ENCODE data around the gene REXO1. TPM values are rescaled to one million over a fixed set of nuclear protein-coding genes. Genes with fewer than 3 reads are reported as not detected.

The REXO1 gene
- total RNA-seq, 3 donors from 2014 or later = 91.5 to 95.0 (median 94.4) TPM

DNA sequence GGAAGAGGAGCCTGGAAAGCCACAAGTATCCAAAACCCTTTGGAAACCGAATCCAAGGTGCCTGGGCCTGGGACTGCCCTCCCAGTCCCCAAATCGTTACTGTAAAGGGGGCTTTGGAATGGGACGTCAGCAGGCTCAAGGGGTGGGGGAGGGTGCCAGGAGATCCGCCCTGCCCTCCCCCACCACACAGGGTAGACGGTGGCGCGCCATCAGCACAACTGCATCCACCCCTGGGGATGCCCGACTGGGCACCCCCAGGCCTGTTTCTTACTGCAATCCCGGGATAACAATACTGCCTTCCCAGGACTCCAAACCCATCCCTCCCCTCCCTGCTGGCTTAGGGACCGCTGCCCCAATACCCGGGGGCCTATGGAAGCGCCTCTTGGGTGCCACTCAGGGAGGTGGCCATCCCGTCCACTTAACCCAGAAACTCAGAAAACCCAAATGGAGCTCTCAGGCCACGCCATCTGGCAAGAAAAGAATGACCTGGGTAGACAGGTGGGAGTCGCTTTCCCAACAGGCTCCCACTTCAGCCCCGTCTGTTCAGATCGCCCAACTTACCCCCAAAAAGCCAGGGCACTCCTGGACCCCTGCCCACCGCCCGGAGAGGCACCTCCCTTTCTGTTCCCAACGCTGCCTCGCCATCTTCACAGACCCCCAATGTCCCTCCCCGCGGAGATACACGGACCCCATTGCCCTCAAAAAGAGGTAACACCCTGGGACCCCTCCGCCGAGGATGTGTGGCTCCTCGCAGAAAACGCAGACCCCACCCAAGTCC, 12.7 kb upstream of the REXO1 start:
- Mint-ChIP-seq H3K36me3 (ENCODE audit: insufficient read depth) (no peaks in the 10 kb centered on the region), H3K4me1 (ENCODE audit: low read depth) (peaks cover 40% of the 10 kb centered on the region), H3K27me3 (ENCODE audit: low read depth) (no peaks in the 10 kb centered on the region), H3K9me3 (no peaks in the 10 kb centered on the region), H3K4me3 (peak overlapping the region; percentile 98)
- ATAC-seq (no peak), DNase-seq (no peak)

DNA sequence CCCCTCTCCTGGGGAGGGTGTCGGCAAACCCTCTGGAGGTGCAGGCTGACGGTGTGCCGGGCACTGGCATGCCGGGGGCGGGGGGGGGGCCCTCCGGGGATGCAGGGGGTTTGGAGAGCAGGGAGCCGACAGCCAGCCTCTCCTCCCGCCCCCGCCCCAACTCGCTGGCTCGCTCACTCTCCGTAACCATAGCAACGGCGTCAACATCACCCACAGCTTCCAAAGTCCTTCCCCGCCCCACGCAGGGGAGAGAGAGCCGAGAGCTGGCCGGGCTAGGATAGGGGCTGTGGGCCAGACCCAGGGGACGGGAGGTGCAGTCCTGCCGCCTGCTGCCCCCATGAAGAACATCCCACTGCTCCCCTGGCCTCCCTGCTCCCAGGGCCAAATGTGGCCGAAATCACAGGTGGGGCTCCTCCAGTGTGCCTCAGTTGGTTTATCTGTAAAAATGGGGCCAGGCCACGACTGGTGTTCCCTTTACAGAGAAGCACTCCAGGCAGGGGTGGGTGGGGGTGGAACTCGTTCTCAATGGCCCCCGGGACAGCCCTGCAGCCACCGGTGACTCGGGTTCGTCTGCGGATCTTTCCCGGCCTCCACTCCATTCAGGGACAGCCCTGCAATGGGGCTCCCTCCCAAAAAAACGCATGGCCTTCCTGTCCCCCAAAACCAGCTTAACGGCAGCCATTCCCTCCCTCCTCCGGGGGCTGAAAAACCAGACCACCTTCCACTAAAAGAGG, 11.9 kb upstream of the REXO1 start:
- no peaks in the 10 kb centered on the region for H3K9me3 Mint-ChIP-seq
- no peaks in the 10 kb centered on the region for H3K27me3 Mint-ChIP-seq (ENCODE audit: low read depth)
- peaks cover 44% of the 10 kb centered on the region for H3K4me1 Mint-ChIP-seq (ENCODE audit: low read depth)
- H3K4me3 Mint-ChIP-seq = peak overlapping the region; percentile 98
- H3K36me3 Mint-ChIP-seq (ENCODE audit: insufficient read depth) = no peaks in the 10 kb centered on the region
- ATAC-seq (no peak), DNase-seq (peak; percentile 55)

DNA sequence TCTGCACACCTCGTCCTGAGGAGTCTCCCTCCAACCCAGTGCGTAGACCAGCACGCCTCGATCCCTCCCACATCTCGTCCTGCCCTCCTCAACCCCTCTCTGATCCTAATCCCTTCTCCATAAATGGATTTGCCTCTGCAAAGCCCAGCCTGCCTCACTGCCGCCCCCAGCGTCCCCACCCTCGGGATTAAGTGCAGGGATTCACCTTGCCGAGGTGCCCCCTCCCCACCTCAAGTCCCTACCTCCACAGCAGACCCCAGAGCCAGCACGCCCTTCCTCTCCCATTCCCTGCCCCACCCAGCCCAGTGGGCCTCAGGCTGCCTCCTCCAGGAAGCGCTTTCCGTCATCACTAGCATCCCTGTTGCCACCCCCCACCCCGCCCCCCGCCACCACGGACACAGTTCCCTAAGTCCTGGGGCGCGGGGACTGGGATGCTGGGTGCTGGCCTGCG, 11.1 kb upstream of the REXO1 start:
- no peak for DNase-seq
- H3K36me3 Mint-ChIP-seq (ENCODE audit: insufficient read depth) = no peaks in the 10 kb centered on the region
- H3K4me1 Mint-ChIP-seq (ENCODE audit: low read depth) = peaks cover 52% of the 10 kb centered on the region
- peak overlapping the region; percentile 44 for H3K4me3 Mint-ChIP-seq
- no peaks in the 10 kb centered on the region for H3K9me3 Mint-ChIP-seq
- ATAC-seq = no peak
- no peaks in the 10 kb centered on the region for H3K27me3 Mint-ChIP-seq (ENCODE audit: low read depth)

DNA sequence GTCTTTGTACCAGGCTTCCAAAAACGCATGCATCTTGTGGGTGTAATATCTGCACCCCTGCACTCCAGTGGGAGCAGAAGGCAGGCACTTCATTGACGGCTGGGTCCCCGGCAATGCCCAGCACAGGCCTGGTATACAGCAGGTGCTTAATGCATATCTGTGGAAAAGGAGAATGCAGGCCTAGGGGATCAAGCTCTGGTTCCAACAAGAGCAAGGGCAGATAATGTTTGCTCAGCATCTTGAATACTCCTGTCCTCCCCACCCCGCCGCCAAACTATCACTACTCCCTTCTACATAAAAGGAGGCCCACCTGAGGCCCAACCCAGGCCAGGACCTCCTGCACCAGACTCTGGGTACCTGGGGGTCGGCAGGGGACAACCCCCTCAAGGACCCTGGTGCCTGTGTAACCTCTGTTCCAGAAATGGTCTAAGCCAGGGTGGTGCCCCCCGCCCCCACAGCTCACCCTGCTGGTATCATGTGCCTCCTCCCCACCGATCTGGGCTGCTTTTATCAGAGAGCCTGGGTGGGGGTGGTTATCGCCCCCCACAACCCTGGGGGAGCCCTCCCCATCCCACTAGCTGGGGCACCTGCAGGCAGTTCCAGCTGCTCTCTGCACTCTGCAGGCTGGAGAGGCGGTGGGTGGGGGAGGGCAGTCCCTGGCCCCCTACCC, 10.3 kb upstream of the REXO1 start:
- DNase-seq (no peak), ATAC-seq (no peak)
- H3K27me3 Mint-ChIP-seq (ENCODE audit: low read depth) = no peaks in the 10 kb centered on the region
- no peaks in the 10 kb centered on the region for H3K9me3 Mint-ChIP-seq
- H3K4me1 Mint-ChIP-seq (ENCODE audit: low read depth) = peaks cover 52% of the 10 kb centered on the region
- peak overlapping the region; percentile 33 for H3K4me3 Mint-ChIP-seq
- H3K36me3 Mint-ChIP-seq (ENCODE audit: insufficient read depth) = no peaks in the 10 kb centered on the region

DNA sequence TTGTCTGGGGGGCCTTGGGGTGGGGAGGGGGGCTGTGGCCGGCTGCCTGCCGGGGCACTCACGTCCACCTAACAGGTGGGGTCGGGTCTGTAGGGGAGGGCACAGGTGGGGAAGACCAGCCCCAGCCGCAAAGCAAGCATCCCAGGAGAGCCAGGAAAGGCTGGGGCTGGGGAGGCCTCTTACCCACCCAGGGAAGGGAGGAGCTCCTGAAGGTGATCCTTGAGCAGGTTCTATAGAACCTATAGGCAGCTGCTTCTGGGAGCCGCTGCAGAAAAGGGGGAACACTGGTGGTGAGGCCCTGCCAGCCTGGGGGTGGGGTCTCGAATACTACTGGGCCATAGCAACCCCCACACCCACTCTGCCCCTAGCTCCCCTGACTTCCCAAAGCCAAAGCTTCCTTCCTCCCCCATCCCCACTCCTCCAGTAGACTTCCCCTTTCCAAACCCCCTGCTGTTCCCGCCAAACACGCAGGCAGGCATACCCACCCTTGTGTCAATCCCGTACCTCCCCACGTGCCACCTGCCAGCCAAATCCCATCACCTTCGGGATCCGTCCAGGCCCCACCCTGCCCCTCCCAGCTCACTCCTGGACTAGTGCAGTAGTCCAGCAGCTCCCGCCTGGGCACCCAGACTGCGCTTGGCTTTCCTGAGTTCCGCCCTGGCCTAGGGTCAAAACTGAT, 9.5 kb upstream of the REXO1 start:
- Mint-ChIP-seq H3K9me3 (no peaks in the 10 kb centered on the region), H3K4me3 (peak overlapping the region; percentile 66), H3K27me3 (ENCODE audit: low read depth) (no peaks in the 10 kb centered on the region), H3K4me1 (ENCODE audit: low read depth) (peaks cover 58% of the 10 kb centered on the region), H3K36me3 (ENCODE audit: insufficient read depth) (peaks cover 2% of the 10 kb centered on the region)
- no peak for ATAC-seq
- DNase-seq = no peak

DNA sequence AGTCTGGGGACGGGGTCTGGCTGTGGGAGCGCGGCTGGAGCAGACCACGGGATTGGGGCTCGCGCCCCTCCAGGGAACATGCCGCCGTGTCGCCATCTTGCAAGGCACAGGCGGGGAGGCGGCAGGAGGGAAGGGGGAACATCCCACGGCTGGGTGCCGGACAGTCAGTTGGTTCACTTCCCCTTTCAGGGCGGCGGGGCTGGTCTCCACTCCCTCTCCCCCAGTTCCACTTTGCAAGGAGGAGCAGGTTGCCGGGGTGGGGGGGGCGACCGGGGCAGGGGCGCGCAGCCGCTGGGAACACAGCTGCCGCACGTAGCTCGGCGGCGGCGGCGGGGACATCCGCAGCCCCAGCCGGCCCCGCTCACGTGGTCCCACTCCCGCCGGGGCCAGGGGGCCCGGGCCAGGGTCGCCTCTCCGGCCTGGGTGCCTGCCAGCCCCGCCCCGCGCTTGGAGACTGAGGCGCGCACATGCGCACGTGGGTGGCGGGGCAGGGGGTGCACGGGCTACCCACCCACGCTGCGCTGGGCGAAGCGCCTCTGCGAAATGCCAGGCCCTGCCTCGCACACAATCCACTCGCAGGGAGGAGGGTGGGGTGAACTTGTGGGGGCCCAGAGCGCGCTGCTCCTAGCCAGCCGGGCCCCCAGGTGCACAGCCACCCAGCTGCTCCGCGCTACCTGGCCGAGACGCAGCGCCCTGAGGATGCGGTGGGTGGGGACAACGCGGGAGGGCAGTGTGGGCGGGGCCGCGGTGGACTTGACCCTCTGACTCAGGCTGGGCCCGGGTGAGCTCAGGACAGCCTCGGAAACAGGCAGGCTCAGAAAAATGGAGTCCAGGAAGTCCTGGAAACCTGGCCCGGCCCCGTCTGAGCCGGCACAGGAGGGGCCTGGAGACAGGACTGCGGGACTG, 8.7 kb upstream of the REXO1 start:
- H3K36me3 Mint-ChIP-seq (ENCODE audit: insufficient read depth) = peaks cover 2% of the 10 kb centered on the region
- no peaks in the 10 kb centered on the region for H3K9me3 Mint-ChIP-seq
- H3K4me3 Mint-ChIP-seq = peak overlapping the region; percentile 78

DNA sequence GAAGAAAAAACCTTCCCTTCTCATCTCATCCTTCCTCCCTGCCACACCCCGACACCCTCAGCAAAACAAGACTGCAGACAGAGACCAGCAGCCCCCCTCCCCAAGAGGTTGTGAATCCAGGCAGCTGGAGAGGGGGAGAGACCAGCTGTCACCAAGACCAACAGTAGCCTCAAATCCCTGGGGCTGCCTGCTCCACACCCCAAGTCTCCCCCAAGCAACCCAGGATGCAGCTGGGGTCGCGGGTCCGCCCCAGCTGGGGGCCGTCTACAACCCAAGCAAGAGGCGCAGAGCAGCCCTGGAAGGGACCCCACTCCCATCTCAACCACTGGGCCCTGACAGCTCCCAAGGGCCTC, 8.0 kb upstream of the REXO1 start:
- DNase-seq (no peak), ATAC-seq (no peak)
- Mint-ChIP-seq H3K4me3 (peak overlapping the region; percentile 78), H3K27me3 (ENCODE audit: low read depth) (no peaks in the 10 kb centered on the region), H3K4me1 (ENCODE audit: low read depth) (peaks cover 59% of the 10 kb centered on the region), H3K36me3 (ENCODE audit: insufficient read depth) (peaks cover 2% of the 10 kb centered on the region), H3K9me3 (no peaks in the 10 kb centered on the region)

More for the DNA sequence above, 8.7 kb upstream of the REXO1 start:
- peak; percentile 5 for ATAC-seq
- H3K27me3 Mint-ChIP-seq (ENCODE audit: low read depth) = no peaks in the 10 kb centered on the region
- H3K4me1 Mint-ChIP-seq (ENCODE audit: low read depth) = peaks cover 63% of the 10 kb centered on the region
- DNase-seq = peak; percentile 63

DNA sequence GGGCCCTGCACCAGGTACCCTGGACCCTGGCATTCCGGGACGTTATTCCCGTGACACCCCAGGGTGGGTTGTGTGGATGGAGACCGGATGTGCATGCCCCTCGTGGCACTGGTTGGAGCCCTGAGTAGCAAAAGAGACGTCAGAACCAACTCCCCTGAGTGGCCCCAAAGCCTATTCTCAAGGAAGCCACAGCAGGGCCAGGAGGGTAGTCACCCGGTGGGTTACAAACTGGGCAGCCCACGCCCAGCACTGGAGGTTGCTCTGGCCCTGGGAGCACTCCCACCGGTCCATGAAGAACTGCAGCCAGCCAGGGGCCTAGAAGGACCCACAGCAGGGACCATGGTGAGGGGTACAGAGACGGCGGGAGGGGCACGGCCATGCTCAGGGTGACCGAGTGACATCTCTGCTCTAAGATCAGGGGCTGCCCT, 7.6 kb upstream of the REXO1 start:
- H3K9me3 Mint-ChIP-seq = no peaks in the 10 kb centered on the region
- no peaks in the 10 kb centered on the region for H3K27me3 Mint-ChIP-seq (ENCODE audit: low read depth)
- peaks cover 2% of the 10 kb centered on the region for H3K36me3 Mint-ChIP-seq (ENCODE audit: insufficient read depth)
- no peak for DNase-seq
- peak overlapping the region; percentile 78 for H3K4me3 Mint-ChIP-seq
- peaks cover 59% of the 10 kb centered on the region for H3K4me1 Mint-ChIP-seq (ENCODE audit: low read depth)
- ATAC-seq = peak; percentile 22 to 28

DNA sequence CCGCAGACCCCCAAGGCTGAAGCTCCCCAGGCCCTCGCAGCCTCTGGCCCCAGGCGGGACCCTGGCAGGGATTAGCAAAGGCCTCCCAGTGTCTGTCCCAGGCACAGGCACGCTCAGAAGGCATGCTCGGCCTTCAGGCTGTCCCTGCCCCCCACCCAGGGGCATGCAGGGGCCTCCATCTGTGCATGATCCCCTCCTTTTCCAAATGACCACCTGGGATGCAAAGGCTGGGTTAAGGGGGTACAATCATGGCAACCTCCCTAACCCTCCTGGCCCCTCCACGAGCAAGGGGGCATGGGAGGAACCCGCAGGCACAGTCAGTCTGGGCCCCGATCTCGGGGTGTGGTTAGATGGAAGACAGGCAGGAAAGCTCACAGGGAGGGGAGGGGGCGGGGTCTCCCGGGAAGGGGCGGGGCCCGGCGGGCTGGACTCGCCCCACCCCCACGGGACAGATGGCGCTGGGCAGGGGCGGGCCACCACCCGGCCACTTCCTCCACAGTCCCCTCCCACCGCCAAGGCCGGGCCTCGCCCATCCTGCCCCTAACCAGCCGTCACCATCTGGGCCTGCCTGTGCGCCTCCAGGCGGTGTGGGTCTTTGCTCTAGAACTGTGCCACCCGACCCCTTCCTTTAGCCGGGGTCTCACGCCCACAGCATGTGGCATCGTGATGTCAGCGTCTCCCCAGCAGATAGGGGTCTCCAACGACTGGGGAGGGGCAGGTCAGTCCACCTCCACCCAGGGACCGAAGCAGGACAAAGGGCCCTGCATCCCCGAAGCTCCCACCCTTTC, 7.0 kb upstream of the REXO1 start:
- H3K4me3 Mint-ChIP-seq = peak overlapping the region; percentile 78
- ATAC-seq (peak; percentile 58 to 62), DNase-seq (peak; percentile 51)
- no peaks in the 10 kb centered on the region for H3K9me3 Mint-ChIP-seq
- peaks cover 60% of the 10 kb centered on the region for H3K4me1 Mint-ChIP-seq (ENCODE audit: low read depth)
- no peaks in the 10 kb centered on the region for H3K27me3 Mint-ChIP-seq (ENCODE audit: low read depth)
- H3K36me3 Mint-ChIP-seq (ENCODE audit: insufficient read depth) = peaks cover 2% of the 10 kb centered on the region

DNA sequence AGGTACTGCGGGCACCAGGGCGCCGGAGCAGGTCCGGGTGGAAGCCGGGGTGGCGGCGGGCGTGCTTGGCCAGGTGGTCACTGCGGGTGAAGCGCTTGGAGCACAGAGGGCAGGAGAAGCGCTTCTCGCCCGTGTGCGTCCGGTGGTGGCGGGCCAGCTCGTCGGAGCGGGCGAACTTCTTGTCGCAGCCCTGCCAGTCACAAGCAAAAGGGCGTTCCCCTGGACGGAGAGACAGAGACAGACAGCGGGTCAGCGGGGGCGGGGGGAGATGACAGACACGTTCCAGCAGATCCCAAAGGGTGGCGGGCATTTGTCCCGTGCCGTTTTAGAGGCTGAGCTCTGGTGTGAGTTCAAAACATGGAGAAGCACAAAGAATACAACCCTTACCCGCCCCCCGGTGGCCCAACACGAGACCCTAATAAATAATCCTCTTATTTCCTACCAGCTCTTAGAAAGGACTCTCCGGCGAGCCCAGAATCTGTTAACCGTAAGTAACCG, 6.3 kb upstream of the REXO1 start:
- H3K4me1 Mint-ChIP-seq (ENCODE audit: low read depth) = peaks cover 63% of the 10 kb centered on the region
- H3K9me3 Mint-ChIP-seq = no peaks in the 10 kb centered on the region
- no peaks in the 10 kb centered on the region for H3K27me3 Mint-ChIP-seq (ENCODE audit: low read depth)
- H3K36me3 Mint-ChIP-seq (ENCODE audit: insufficient read depth) = peaks cover 2% of the 10 kb centered on the region
- no peak for DNase-seq
- no peak overlapping the region for H3K4me3 Mint-ChIP-seq
- no peak for ATAC-seq

DNA sequence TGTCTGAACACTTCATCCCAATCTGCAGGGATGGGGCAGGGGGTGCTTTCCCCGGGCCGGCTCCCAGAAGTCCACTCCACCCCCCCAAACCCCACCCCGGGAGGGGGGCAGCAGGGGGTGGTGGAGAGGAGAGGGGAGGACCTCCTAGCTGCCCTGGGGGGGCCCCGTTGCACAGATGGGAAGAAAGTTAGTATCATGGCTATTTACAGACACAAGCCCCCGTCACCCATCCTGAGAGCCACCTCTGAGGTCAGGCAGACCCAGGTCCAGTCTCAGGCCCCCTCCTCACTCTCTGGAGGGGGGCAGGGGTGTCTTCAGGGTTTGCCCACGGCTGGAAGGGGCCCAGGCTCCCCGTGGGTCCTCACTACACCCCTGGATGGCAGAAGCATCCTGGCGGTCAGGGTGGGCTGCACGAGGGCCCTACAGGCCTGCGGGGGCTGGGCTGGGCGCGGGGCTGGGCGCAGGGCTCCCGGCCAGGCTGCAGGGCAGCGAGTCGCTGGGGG, 5.8 kb upstream of the REXO1 start:
- Mint-ChIP-seq H3K9me3 (no peaks in the 10 kb centered on the region), H3K36me3 (ENCODE audit: insufficient read depth) (peaks cover 2% of the 10 kb centered on the region), H3K27me3 (ENCODE audit: low read depth) (no peaks in the 10 kb centered on the region), H3K4me1 (ENCODE audit: low read depth) (peaks cover 61% of the 10 kb centered on the region), H3K4me3 (no peak overlapping the region)
- ATAC-seq = no peak
- DNase-seq = no peak

DNA sequence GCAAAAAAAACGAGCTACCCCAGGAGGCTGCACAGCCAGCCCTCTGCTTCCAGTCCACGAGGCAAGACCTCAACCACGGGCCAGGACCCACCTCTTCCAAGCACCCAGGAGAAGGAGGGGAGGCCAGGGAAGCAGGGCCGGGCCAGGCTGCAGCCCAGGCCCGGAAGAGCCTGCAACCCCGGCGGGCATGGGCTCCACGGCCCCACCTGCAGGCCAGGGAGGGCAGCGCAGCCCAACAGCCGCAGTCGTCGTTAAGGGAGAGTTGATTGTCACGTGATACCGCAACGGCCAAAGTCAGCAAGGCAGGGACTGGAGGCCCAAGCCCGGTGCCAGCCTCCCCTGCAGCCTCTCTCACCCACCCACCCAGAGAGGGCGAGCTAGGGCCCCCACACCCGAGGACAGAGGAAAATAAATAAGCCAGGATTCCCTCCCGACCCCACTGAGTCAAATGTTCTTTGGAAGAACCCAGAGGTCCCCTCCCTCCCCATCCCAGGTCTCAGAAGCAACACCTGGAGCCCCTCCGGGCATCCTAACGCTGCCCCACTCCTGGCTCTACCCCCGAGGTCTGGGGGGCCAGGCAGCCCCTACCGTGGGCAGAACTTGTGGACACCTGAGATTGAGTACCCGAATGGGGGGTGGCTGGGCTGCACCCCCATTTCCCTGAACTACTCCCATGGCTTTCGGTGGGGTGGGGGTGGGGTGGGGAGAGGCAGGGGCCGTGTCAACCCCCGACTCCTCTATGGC, 5.2 kb upstream of the REXO1 start:
- Mint-ChIP-seq H3K9me3 (no peaks in the 10 kb centered on the region), H3K4me3 (peak overlapping the region; percentile 59), H3K27me3 (ENCODE audit: low read depth) (no peaks in the 10 kb centered on the region), H3K36me3 (ENCODE audit: insufficient read depth) (peaks cover 2% of the 10 kb centered on the region), H3K4me1 (ENCODE audit: low read depth) (peaks cover 61% of the 10 kb centered on the region)
- ATAC-seq (peak; percentile 20 to 24), DNase-seq (peak; percentile 68)
